ENCODE data around the gene MAGEA11.
"Not testable (repeated sequence)": the region's sequence is repeated elsewhere in the genome, so short reads cannot be mapped to it uniquely, and the experiment has no call there.

MAGEA11 gene

GRCh38 chrX:149683966-149684730 lies 27.7 kb upstream of the MAGEA11 start:
- DNase-seq, result no peak
- Histone ChIP-seq H3K36me3 (no peaks in the 10 kb centered on the region), H3K9me3 (ENCODE audit: severe bottlenecking) (no peaks in the 10 kb centered on the region), H3K27ac (no peak overlapping the region), H3K4me3 (ENCODE audit: low read depth, low read length) (no peak overlapping the region), H3K27me3 (ENCODE audit: insufficient read depth, low read depth, severe bottlenecking) (peaks cover 9% of the 10 kb centered on the region)
- TF ChIP-seq CTCF (IDR thresholded peaks at IDR 0.05; ENCODE audit: low read depth, low read length), result no peak

GRCh38 chrX:149687991-149688390 lies 23.9 kb upstream of the MAGEA11 start:
- TF ChIP-seq CTCF (IDR thresholded peaks at IDR 0.05; ENCODE audit: low read depth, low read length), result no peak
- Histone ChIP-seq H3K9me3 (ENCODE audit: severe bottlenecking) (no peaks in the 10 kb centered on the region), H3K36me3 (no peaks in the 10 kb centered on the region), H3K27ac (no peak overlapping the region), H3K27me3 (ENCODE audit: insufficient read depth, low read depth, severe bottlenecking) (peaks cover 15% of the 10 kb centered on the region), H3K4me3 (ENCODE audit: low read depth, low read length) (no peak overlapping the region)
- DNase-seq, result no peak

GRCh38 chrX:149688552-149688951 lies 23.3 kb upstream of the MAGEA11 start:
- Histone ChIP-seq H3K9me3 (ENCODE audit: severe bottlenecking) (no peaks in the 10 kb centered on the region), H3K36me3 (no peaks in the 10 kb centered on the region), H3K27ac (no peak overlapping the region), H3K27me3 (ENCODE audit: insufficient read depth, low read depth, severe bottlenecking) (peaks cover 19% of the 10 kb centered on the region), H3K4me3 (ENCODE audit: low read depth, low read length) (no peak overlapping the region)
- no peak for TF ChIP-seq CTCF (IDR thresholded peaks at IDR 0.05; ENCODE audit: low read depth, low read length)
- no peak for DNase-seq

- no peak for TF ChIP-seq CTCF (IDR thresholded peaks at IDR 0.05; ENCODE audit: low read depth, low read length)
- Histone ChIP-seq H3K36me3 (no peaks in the 10 kb centered on the region), H3K9me3 (ENCODE audit: severe bottlenecking) (no peaks in the 10 kb centered on the region), H3K4me3 (ENCODE audit: low read depth, low read length) (no peak overlapping the region), H3K27ac (no peak overlapping the region), H3K27me3 (ENCODE audit: insufficient read depth, low read depth, severe bottlenecking) (peaks cover 14% of the 10 kb centered on the region)
- no peak for DNase-seq
Measured at GRCh38 chrX:149691794-149692193, 20.1 kb upstream of the MAGEA11 start.

GRCh38 chrX:149692686-149693272 lies 19.1 kb upstream of the MAGEA11 start:
- not testable (repeated sequence) for DNase-seq; H3K27ac ChIP-seq; H3K4me3 ChIP-seq (ENCODE audit: low read depth, low read length); H3K9me3 ChIP-seq (ENCODE audit: severe bottlenecking); H3K36me3 ChIP-seq
- H3K27me3 ChIP-seq (ENCODE audit: insufficient read depth, low read depth, severe bottlenecking), result peaks cover 14% of the 10 kb centered on the region

GRCh38 chrX:149699761-149700160 lies 12.1 kb upstream of the MAGEA11 start:
- TF ChIP-seq CTCF (IDR thresholded peaks at IDR 0.05; ENCODE audit: low read depth, low read length), result no peak
- Histone ChIP-seq H3K27me3 (ENCODE audit: insufficient read depth, low read depth, severe bottlenecking) (no peaks in the 10 kb centered on the region), H3K36me3 (no peaks in the 10 kb centered on the region), H3K4me3 (ENCODE audit: low read depth, low read length) (no peak overlapping the region), H3K9me3 (ENCODE audit: severe bottlenecking) (no peaks in the 10 kb centered on the region), H3K27ac (no peak overlapping the region)
- no peak for DNase-seq

Data from WERI-Rb-1 (cell line).